Measurements from ENCODE around the gene KIF1B. TPM values are rescaled to one million over a fixed set of nuclear protein-coding genes. Genes with fewer than 3 reads are reported as not detected.
A peak's percentile ranks its signal among the peaks of the same experiment; 100 is the strongest.

Gene KIF1B
- total and polyA plus RNA-seq, 9 of the 15 experiments (the other 6 are each of a cell fraction or from before 2014, with no cell fraction given) = 2.8 to 19.8 (median 11.9) TPM

DNA sequence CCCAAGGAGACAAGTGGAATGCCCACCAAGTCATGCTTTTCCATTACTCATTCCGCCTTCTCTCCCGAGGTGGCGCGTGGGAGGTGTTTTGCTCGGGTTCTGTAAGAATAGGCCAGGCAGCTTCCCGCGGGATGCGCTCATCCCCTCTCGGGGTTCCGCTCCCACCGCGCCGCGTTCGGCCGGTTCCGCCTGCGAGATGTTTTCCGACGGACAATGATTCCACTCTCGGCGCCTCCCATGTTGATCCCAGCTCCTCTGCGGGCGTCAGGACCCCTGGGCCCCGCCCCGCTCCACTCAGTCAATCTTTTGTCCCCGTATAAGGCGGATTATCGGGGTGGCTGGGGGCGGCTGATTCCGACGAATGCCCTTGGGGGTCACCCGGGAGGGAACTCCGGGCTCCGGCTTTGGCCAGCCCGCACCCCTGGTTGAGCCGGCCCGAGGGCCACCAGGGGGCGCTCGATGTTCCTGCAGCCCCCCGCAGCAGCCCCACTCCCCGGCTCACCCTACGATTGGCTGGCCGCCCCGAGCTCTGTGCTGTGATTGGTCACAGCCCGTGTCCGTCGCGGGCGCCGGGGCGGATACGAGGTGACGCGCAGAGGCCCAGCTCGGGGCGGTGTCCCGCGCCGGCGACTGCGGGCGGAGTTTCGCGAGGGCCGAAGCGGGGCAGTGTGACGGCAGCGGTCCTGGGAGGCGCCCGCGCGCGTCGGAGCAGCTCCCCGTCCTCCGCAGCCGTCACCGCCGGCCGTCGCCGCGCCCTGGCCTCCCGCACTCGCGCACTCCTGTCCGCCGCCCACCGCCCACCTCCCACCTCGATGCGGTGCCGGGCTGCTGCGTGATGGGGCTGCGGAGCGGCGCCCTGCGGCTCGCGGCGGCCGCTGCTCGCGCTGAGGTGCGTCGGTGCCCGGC is at the start of gene KIF1B (continued):
- TF ChIP-seq, protein P1, sequence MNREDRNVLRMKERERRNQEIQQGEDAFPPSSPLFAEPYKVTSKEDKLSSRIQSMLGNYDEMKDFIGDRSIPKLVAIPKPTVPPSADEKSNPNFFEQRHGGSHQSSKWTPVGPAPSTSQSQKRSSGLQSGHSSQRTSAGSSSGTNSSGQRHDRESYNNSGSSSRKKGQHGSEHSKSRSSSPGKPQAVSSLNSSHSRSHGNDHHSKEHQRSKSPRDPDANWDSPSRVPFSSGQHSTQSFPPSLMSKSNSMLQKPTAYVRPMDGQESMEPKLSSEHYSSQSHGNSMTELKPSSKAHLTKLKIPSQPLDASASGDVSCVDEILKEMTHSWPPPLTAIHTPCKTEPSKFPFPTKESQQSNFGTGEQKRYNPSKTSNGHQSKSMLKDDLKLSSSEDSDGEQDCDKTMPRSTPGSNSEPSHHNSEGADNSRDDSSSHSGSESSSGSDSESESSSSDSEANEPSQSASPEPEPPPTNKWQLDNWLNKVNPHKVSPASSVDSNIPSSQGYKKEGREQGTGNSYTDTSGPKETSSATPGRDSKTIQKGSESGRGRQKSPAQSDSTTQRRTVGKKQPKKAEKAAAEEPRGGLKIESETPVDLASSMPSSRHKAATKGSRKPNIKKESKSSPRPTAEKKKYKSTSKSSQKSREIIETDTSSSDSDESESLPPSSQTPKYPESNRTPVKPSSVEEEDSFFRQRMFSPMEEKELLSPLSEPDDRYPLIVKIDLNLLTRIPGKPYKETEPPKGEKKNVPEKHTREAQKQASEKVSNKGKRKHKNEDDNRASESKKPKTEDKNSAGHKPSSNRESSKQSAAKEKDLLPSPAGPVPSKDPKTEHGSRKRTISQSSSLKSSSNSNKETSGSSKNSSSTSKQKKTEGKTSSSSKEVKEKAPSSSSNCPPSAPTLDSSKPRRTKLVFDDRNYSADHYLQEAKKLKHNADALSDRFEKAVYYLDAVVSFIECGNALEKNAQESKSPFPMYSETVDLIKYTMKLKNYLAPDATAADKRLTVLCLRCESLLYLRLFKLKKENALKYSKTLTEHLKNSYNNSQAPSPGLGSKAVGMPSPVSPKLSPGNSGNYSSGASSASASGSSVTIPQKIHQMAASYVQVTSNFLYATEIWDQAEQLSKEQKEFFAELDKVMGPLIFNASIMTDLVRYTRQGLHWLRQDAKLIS (CRISPR knock-in tag; IDR thresholded peaks at IDR 0.05) = peak; percentile 76; the same call in 1 of the 2 replicates
- peak; percentile 88 for TF ChIP-seq RBFOX2 (IDR thresholded peaks at IDR 0.05; ENCODE audit: low read depth, low read length)
- TF ChIP-seq RFX7 (CRISPR knock-in tag; IDR thresholded peaks at IDR 0.05) = no peak
- TF ChIP-seq ZNF507 (tag; conservative IDR thresholded peaks at IDR 0.05) = no peak
- TF ChIP-seq, protein P2, sequence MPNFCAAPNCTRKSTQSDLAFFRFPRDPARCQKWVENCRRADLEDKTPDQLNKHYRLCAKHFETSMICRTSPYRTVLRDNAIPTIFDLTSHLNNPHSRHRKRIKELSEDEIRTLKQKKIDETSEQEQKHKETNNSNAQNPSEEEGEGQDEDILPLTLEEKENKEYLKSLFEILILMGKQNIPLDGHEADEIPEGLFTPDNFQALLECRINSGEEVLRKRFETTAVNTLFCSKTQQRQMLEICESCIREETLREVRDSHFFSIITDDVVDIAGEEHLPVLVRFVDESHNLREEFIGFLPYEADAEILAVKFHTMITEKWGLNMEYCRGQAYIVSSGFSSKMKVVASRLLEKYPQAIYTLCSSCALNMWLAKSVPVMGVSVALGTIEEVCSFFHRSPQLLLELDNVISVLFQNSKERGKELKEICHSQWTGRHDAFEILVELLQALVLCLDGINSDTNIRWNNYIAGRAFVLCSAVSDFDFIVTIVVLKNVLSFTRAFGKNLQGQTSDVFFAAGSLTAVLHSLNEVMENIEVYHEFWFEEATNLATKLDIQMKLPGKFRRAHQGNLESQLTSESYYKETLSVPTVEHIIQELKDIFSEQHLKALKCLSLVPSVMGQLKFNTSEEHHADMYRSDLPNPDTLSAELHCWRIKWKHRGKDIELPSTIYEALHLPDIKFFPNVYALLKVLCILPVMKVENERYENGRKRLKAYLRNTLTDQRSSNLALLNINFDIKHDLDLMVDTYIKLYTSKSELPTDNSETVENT (CRISPR knock-in tag; IDR thresholded peaks at IDR 0.05) = peak; percentile 88
- TF ChIP-seq MEF2A (IDR thresholded peaks at IDR 0.05; ENCODE audit: control insufficient read depth, low read depth, low read length) = no peak
- peak; percentile 40; the same call in 1 of the 2 replicates for TF ChIP-seq E2F3 (CRISPR knock-in tag; IDR thresholded peaks at IDR 0.05)
- no peak for TF ChIP-seq SMARCA5 (IDR thresholded peaks at IDR 0.05)
- TF ChIP-seq CHD1 (IDR thresholded peaks at IDR 0.05; ENCODE audit: low read length) = no peak
- TF ChIP-seq, protein P3, sequence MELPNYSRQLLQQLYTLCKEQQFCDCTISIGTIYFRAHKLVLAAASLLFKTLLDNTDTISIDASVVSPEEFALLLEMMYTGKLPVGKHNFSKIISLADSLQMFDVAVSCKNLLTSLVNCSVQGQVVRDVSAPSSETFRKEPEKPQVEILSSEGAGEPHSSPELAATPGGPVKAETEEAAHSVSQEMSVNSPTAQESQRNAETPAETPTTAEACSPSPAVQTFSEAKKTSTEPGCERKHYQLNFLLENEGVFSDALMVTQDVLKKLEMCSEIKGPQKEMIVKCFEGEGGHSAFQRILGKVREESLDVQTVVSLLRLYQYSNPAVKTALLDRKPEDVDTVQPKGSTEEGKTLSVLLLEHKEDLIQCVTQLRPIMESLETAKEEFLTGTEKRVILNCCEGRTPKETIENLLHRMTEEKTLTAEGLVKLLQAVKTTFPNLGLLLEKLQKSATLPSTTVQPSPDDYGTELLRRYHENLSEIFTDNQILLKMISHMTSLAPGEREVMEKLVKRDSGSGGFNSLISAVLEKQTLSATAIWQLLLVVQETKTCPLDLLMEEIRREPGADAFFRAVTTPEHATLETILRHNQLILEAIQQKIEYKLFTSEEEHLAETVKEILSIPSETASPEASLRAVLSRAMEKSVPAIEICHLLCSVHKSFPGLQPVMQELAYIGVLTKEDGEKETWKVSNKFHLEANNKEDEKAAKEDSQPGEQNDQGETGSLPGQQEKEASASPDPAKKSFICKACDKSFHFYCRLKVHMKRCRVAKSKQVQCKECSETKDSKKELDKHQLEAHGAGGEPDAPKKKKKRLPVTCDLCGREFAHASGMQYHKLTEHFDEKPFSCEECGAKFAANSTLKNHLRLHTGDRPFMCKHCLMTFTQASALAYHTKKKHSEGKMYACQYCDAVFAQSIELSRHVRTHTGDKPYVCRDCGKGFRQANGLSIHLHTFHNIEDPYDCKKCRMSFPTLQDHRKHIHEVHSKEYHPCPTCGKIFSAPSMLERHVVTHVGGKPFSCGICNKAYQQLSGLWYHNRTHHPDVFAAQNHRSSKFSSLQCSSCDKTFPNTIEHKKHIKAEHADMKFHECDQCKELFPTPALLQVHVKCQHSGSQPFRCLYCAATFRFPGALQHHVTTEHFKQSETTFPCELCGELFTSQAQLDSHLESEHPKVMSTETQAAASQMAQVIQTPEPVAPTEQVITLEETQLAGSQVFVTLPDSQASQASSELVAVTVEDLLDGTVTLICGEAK (IDR thresholded peaks at IDR 0.05) = peak; percentile 68
- TF ChIP-seq, protein P3 (CRISPR knock-in tag; IDR thresholded peaks at IDR 0.05) = no peak
- TF ChIP-seq NCOA4 (IDR thresholded peaks at IDR 0.05; ENCODE audit: partially characterized antibody) = no peak
